Loucy (cell line): ENCODE measurements around the gene DCP2.

ENCODE experiments used
- H2AFZ ChIP-seq: fragments of 200-600 bp; sonication (generic); 2 replicates; pipeline ENCODE4 v1.6.0; 2016; ENCODE audit warnings: antibody characterized with exemption, mild to moderate bottlenecking, low read length, moderate library complexity
- H3F3A ChIP-seq: fragments of 200-600 bp; 2 replicates; pipeline ENCODE4 v1.6.0; 2016; ENCODE audit warnings: antibody characterized with exemption, low read depth, mild to moderate bottlenecking
- H3K27me3 ChIP-seq: fragments of 200-600 bp; sonication (generic); 2 replicates; pipeline ENCODE4 v1.6.1; 2014; ENCODE audit warnings: low read length, mild to moderate bottlenecking; ENCODE audit not compliant: insufficient read depth, poor library complexity, severe bottlenecking
- H3K36me3 ChIP-seq: fragments of 200-600 bp; sonication (generic); 2 replicates; pipeline ENCODE4 v1.6.1; 2016; ENCODE audit warnings: low read length; ENCODE audit not compliant: insufficient read depth
- H3K4me1 ChIP-seq: fragments of 200-600 bp; sonication (generic); 2 replicates; pipeline ENCODE4 v1.5.1; 2014; ENCODE audit warnings: low read length, mild to moderate bottlenecking; ENCODE audit not compliant: insufficient read depth, poor library complexity, severe bottlenecking
- H3K4me2 ChIP-seq: fragments of 200-600 bp; sonication (generic); 2 replicates; pipeline ENCODE4 v1.6.0; 2014; ENCODE audit warnings: antibody characterized with exemption, low read length, low read depth, mild to moderate bottlenecking; ENCODE audit not compliant: poor library complexity, severe bottlenecking
- H3K4me3 ChIP-seq: fragments of 200-600 bp; sonication (generic); 2 replicates; pipeline ENCODE4 v1.5.1; 2014; ENCODE audit warnings: low read length, mild to moderate bottlenecking, mixed read lengths; ENCODE audit not compliant: poor library complexity, severe bottlenecking
- H3K79me2 ChIP-seq: fragments of 200-600 bp; sonication (generic); 2 replicates; pipeline ENCODE4 v1.6.1; 2014; ENCODE audit warnings: low read length; ENCODE audit not compliant: insufficient read depth
- H3K9ac ChIP-seq: fragments of 200-600 bp; sonication (generic); 2 replicates; pipeline ENCODE4 v1.6.0; 2014; ENCODE audit warnings: mild to moderate bottlenecking, low read depth, low read length, moderate library complexity; ENCODE audit not compliant: poor library complexity, severe bottlenecking
- H3K9me2 ChIP-seq: fragments of 200-600 bp; sonication (generic); replicated peaks from 2 replicates; pipeline ENCODE4 v1.6.1; 2016; ENCODE audit warnings: low read depth, low read length, mixed read lengths
- H3K9me3 ChIP-seq: fragments of 200-600 bp; sonication (generic); 2 replicates; pipeline ENCODE4 v1.6.1; 2014; ENCODE audit warnings: mild to moderate bottlenecking, antibody characterized with exemption, low read length, low read depth; ENCODE audit not compliant: insufficient read depth
- H4K20me1 ChIP-seq: fragments of 200-600 bp; sonication (generic); 2 replicates; pipeline ENCODE4 v1.6.0; 2014; ENCODE audit warnings: antibody characterized with exemption, low read length, mild to moderate bottlenecking; ENCODE audit not compliant: insufficient read depth, poor library complexity, severe bottlenecking
- CTCF ChIP-seq: fragments of 200-600 bp; sonication (generic); conservative IDR thresholded peaks from 2 replicates; pipeline ENCODE4 v1.5.1; 2014; ENCODE audit warnings: mild to moderate bottlenecking, antibody characterized with exemption, low read length
- EZH2phosphoT487 ChIP-seq: fragments of 200-600 bp; IDR thresholded peaks from 2 replicates; pipeline ENCODE4 v1.6.1; 2018; ENCODE audit warnings: antibody characterized with exemption, mild to moderate bottlenecking, moderate library complexity, borderline replicate concordance

Gene DCP2

GRCh38 chr5:112995764-112996618 is 19.4 kb downstream of the DCP2 start:
- TF ChIP-seq EZH2phosphoT487, result no peak
- TF ChIP-seq CTCF, result peak; percentile 69
- no peaks in the 10 kb centered on the region for H3K4me1 ChIP-seq
- H3K4me2 ChIP-seq, result no peak overlapping the region
- H4K20me1 ChIP-seq, result peaks cover 6% of the 10 kb centered on the region
- no peak overlapping the region for H2AFZ ChIP-seq
- H3K9ac ChIP-seq, result no peak overlapping the region
- peaks cover 34% of the 10 kb centered on the region; the same call in 1 of the 2 replicates for H3K36me3 ChIP-seq
- no peaks in the 10 kb centered on the region for H3F3A ChIP-seq
- no peaks in the 10 kb centered on the region for H3K27me3 ChIP-seq
- H3K4me3 ChIP-seq, result no peak overlapping the region
- no peaks in the 10 kb centered on the region for H3K9me2 ChIP-seq
- no peaks in the 10 kb centered on the region for H3K9me3 ChIP-seq
- H3K79me2 ChIP-seq, result peaks cover 46% of the 10 kb centered on the region

GRCh38 chr5:112996830-112997374 is 20.3 kb downstream of the DCP2 start:
- H3K4me2 ChIP-seq, result no peak overlapping the region
- peaks cover 39% of the 10 kb centered on the region for H3K79me2 ChIP-seq
- H3K36me3 ChIP-seq, result peaks cover 42% of the 10 kb centered on the region; the same call in 1 of the 2 replicates
- no peak overlapping the region for H3K4me3 ChIP-seq
- H3K4me1 ChIP-seq, result no peaks in the 10 kb centered on the region
- H4K20me1 ChIP-seq, result peaks cover 3% of the 10 kb centered on the region
- H3K27me3 ChIP-seq, result no peaks in the 10 kb centered on the region
- no peak overlapping the region for H3K9ac ChIP-seq
- no peaks in the 10 kb centered on the region for H3F3A ChIP-seq
- H3K9me2 ChIP-seq, result no peaks in the 10 kb centered on the region
- TF ChIP-seq EZH2phosphoT487 (no peak), CTCF (no peak)
- no peaks in the 10 kb centered on the region for H3K9me3 ChIP-seq
- no peak overlapping the region for H2AFZ ChIP-seq

GRCh38 chr5:112998296-112998695 is 21.7 kb downstream of the DCP2 start:
- no peak overlapping the region for H3K4me3 ChIP-seq
- H3K36me3 ChIP-seq, result peaks cover 42% of the 10 kb centered on the region; the same call in 1 of the 2 replicates
- no peaks in the 10 kb centered on the region for H3K4me1 ChIP-seq
- H3K4me2 ChIP-seq, result no peak overlapping the region
- H4K20me1 ChIP-seq, result peaks cover 3% of the 10 kb centered on the region
- H3K27me3 ChIP-seq, result no peaks in the 10 kb centered on the region
- H3F3A ChIP-seq, result no peaks in the 10 kb centered on the region
- no peaks in the 10 kb centered on the region for H3K9me3 ChIP-seq
- H3K9me2 ChIP-seq, result no peaks in the 10 kb centered on the region
- peaks cover 31% of the 10 kb centered on the region for H3K79me2 ChIP-seq
- no peak overlapping the region for H2AFZ ChIP-seq
- no peak overlapping the region for H3K9ac ChIP-seq
- TF ChIP-seq EZH2phosphoT487 (no peak), CTCF (no peak)
